GM18951 (cell line): ENCODE data around the gene AK2.

Experiments used
- POLR2A ChIP-seq: IDR thresholded peaks from 4 replicates; pipeline ENCODE4 v1.6.1; 2011; ENCODE audit warnings: mild to moderate bottlenecking; ENCODE audit not compliant: insufficient read length, insufficient read depth; ENCODE audit errors: extremely low read depth
- in situ Hi-C: fragments of 300-500 bp; cut with MboI; formaldehyde crosslinking; loops from one replicate; pipeline ENCODE4 v1.12.0; 2022; ENCODE audit warnings: low sequenced_read_pairs, mixed read lengths, inconsistent platforms; ENCODE audit not compliant: unreplicated experiment

Gene AK2

DNA sequence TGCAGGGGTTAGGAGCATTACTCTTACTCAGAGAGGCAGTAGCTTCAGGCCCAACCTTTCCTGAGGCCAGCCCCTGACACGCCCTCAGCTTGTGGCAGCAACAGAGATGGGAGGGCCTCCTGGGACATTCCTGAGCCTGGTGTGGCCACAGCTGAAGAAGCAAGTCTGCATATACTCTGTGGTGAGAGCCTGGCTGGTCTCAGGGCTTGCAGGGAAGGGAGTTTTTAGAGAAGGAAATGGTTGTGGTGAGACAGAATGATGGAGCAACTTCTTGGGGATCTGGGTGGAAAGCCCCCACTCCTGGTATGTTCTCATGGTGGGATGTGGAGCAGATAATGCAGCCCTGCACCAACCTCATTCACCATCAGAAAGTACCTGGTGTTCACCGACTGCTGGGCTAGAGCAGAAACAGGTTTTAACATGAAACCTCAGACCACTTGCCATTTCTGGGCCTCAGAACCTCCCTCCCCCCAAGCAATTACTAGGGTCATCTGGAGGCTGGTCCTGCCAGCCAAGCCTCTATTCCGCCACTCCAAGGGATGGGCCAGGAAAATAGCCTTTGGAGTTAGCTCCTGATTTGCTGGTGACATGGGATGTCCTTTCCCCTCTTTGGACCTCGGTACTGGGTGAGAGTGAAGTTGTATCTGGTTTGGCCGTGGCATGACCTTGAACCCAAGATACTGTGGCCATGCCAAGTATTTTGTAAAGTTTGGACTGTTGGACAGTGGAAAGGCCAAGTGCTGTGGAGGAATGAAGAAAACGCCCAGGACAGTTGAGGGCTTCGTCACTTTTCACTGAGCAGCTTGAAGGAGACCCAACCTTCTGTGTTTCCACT is 44.0 kb downstream of the AK2 start:
- in situ Hi-C loops, result no loop called here
- TF ChIP-seq POLR2A, result peak; percentile 40

DNA sequence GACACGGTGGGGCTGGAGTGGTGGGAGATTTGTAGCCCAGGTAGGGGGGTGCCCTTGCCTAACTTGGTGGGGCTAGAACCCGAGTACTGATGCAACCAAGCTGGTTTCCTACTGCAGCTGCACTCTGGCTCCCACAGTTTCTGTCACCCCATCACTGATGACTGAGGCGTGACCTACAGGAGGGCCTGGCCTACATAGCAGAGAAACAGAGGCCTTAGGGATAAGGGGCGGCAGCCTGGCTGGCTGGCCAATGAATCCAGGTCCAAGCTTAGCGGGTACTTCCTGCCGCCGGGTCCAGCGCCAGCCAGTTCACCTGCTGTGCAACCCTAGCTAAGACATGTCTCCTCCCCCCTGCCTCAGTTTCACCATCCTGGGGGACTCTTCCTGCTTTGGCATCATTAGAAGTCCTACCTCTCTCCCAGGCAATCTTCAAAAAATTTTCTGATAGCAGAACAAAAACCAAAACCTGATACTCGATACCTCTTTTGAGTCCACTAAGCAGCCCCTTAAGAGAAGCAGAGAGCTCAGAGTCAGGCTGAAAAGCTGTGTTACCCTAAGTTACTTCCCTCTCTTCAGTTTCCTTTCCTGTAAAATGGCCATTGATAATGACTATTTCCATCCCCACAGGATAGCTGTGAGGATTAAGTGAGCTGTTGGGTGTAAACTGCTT is 44.7 kb downstream of the AK2 start:
- in situ Hi-C loops, result no loop called here

GRCh38 chr1:32991386-32991785 is 45.3 kb downstream of the AK2 start:
- TF ChIP-seq POLR2A, result no peak
- in situ Hi-C loops, result no loop called here

More for the DNA sequence above, 44.7 kb downstream of the AK2 start:
- no peak for TF ChIP-seq POLR2A

DNA sequence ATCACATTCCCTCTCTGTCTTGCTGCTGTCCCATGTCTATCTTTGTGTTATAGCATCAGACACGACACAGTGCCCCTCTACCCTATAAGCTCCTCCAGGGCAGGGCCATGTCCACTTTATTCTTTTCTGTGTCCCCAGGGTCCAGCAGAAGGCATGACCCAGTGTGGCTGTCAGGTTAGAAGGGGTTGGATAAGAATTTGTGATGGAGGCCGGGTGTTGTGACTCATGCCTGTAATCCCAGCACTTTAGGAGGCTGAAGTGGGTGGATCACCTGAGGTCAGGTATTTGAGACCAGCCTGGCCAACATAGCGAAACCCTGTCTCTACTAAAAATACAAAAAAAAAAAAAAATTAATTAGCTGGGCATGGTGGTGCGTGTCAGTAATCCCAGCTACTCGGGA is 45.8 kb downstream of the AK2 start:
- in situ Hi-C loops, result no loop called here
- no peak for TF ChIP-seq POLR2A

DNA sequence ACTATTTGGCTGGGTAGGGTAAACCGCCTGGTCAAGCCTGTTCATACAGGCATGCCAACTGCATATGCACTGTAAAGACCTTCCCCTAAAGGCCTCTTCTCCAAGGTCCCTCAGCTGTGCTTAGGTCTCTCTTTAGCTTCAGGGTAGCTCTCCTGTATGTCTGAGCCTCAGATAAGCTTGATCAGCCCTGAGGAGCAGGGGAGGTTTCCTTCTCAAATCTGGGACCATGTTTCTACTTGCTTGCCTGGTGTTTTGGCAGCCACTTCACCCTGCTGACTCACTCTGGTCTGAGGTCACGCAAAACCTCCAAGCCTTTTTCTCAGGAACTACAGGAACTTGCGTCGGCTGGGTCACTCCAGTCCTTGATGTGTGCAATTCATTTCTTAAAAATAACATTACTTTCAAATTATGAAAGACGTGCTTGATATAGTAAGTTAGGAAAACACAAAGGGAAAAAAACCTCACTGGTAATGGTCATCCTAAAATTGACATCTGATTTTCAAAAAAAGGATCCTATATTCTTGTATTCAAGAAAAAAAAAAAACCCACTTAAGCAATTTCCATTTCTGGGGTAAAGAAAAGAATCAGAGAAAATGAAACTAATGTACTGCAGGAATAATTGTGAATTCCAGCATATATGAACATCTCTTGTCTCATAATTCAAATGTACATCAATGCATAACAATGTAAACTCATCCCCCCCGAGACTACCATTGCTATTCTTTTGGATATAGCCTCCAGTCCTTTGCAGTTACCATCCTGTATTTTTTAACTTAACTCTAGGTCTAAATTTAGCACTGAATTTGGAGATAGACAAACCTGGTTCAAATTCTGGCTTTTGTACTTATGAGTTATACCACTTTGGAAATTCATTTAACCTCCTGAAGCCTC is 47.3 kb downstream of the AK2 start:
- in situ Hi-C loops, result no loop called here
- TF ChIP-seq POLR2A, result no peak

- no peak for TF ChIP-seq POLR2A
- in situ Hi-C loops, result no loop called here
These were observed 48.0 kb downstream of the AK2 start for GRCh38 chr1:32988665-32989064.

- TF ChIP-seq POLR2A, result no peak
- in situ Hi-C loops, result no loop called here
These were observed 51.5 kb downstream of the AK2 start for GRCh38 chr1:32985226-32985625.

DNA sequence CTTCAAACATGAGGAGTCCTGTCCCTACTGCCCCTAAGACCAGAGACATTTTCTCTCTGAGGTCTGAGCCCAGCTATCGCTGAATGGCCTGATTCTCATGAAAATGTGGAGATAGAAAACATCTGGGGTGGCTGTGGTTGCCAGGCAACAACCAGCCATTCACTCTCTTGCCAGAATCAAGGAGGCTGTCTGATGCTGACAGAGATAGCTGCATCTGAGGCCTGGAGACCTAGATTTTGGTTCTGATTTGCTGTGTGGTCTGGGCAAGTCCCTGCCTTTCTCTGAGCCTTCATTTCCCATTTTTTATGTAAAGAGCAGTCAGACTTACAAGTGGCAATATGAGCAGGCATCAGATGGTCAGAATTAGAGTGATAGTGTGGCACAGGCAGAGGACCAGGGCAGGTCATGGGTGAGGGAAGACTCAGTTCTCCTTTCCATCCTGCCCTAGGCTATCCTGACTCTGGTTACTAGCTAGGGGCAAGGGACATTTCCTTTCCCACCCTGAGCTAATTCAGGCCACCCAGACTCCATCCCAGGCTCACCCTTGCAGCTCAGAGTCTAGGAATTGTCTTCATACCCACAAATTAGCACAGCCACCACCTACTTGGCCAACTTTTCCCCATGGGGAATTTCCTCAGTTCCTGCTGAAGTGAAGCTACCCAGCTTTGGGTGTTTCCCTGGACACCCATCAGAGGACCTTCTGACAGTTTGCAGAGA is 52.1 kb downstream of the AK2 start:
- no peak for TF ChIP-seq POLR2A
- in situ Hi-C loops, result no loop called here

DNA sequence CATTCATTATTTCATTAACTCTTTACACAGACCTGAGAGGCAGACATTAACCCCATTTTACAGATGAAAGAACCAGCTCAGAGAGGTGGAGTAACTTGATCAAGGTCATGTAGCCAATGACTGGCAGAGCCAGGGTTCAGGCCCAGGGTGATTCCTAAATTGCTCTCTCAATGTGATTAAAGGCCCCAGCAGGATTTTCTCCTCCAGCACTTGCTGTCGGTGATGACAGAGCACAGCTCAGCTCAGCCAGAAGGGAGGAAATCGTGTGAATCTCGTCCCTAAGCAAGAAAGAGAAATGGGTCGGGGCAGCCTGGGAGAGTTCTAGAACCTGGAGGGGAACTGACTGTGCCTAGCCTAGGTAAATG is 52.6 kb downstream of the AK2 start:
- no peak for TF ChIP-seq POLR2A
- in situ Hi-C loops, result no loop called here

DNA sequence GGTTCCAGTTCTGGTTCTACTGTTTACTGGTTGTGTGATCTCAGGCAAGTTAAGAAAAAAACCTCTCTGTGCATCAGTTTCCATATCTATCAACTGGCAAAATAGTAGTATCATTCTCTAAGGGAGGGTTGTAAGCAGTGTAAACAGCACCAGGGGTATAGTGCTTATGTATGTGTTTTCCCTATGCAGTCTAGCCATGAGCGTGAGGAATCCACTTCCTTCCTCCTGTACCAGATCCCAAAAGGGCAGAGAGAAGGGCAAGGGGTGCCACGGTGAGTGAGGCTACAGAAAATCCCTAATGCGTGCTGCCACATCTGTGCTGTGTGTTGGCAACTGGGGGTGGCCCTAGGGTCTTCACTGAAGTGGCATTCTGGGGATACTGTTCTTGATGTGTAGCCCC is 53.7 kb downstream of the AK2 start:
- in situ Hi-C loops, result no loop called here
- no peak for TF ChIP-seq POLR2A

GRCh38 chr1:32981003-32981901 is 55.4 kb downstream of the AK2 start:
- in situ Hi-C loops, result no loop called here
- TF ChIP-seq POLR2A, result peak; percentile 54

DNA sequence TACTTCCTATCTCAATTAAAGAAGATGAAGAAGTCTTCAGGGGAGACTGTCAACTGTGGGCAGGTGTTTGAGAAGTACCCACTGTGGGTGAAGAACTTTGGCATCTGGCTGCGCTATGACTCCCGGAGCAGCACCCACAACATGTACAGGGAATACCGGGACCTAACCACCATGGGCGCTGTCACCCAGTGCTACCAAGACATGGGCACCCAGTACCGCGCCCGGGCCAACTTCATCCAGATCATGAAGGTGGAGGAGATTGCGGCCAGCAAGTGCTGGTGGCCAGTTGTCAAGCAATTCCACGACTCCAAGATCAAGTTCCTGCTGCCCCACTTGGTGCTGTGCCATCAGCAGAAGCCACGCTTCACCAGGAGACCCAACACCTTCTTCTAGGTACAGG is 56.6 kb downstream of the AK2 start:
- in situ Hi-C loops, result no loop called here
- no peak for TF ChIP-seq POLR2A
